Measurements from ENCODE around the gene ANKRD12.
"Not testable (repeated sequence)": the region's sequence is repeated elsewhere in the genome, so short reads cannot be mapped to it uniquely, and the experiment has no call there.

The ANKRD12 gene

GRCh38 chr18:9091066-9091476, 45.5 kb upstream of the ANKRD12 start:
- no peaks in the 10 kb centered on the region for H4K20me1 ChIP-seq (ENCODE audit: insufficient read depth)
- no peak overlapping the region for H3K27ac ChIP-seq
- no peak overlapping the region for H2AFZ ChIP-seq (ENCODE audit: low read depth)
- no peaks in the 10 kb centered on the region for H3K36me3 ChIP-seq (ENCODE audit: insufficient read depth)
- H3K79me2 ChIP-seq (ENCODE audit: insufficient read depth, low read depth): no peaks in the 10 kb centered on the region; the same call in 1 of the 2 replicates
- no peak overlapping the region for H3K4me2 ChIP-seq
- H3K27me3 ChIP-seq (ENCODE audit: insufficient read depth, low read depth): no peaks in the 10 kb centered on the region
- no peak overlapping the region for H3K4me3 ChIP-seq (IDR thresholded peaks at IDR 0.05; ENCODE audit: insufficient read depth, low read depth, low read length)
- no peak for TF ChIP-seq CTCF (conservative IDR thresholded peaks at IDR 0.05; ENCODE audit: low read depth, low read length)
- peaks cover 27% of the 10 kb centered on the region for H3K4me1 ChIP-seq (ENCODE audit: low read depth, poor library complexity, severe bottlenecking)
- no peak overlapping the region for H3K9ac ChIP-seq

GRCh38 chr18:9092665-9093064, 43.9 kb upstream of the ANKRD12 start:
- Histone ChIP-seq H3K36me3 (ENCODE audit: insufficient read depth) (no peaks in the 10 kb centered on the region), H4K20me1 (ENCODE audit: insufficient read depth) (no peaks in the 10 kb centered on the region), H3K9ac (no peak overlapping the region), H3K4me1 (ENCODE audit: low read depth, poor library complexity, severe bottlenecking) (peaks cover 13% of the 10 kb centered on the region), H2AFZ (ENCODE audit: low read depth) (no peak overlapping the region), H3K4me3 (IDR thresholded peaks at IDR 0.05; ENCODE audit: insufficient read depth, low read depth, low read length) (no peak overlapping the region), H3K27ac (no peak overlapping the region), H3K27me3 (ENCODE audit: insufficient read depth, low read depth) (no peaks in the 10 kb centered on the region), H3K4me2 (no peak overlapping the region), H3K79me2 (ENCODE audit: insufficient read depth, low read depth) (no peaks in the 10 kb centered on the region)
- no peak for TF ChIP-seq CTCF (conservative IDR thresholded peaks at IDR 0.05; ENCODE audit: low read depth, low read length)

- not testable (repeated sequence) for H3K79me2 ChIP-seq (ENCODE audit: insufficient read depth, low read depth); H3K9ac ChIP-seq; H3K4me2 ChIP-seq; H3K4me1 ChIP-seq (ENCODE audit: low read depth, poor library complexity, severe bottlenecking); H2AFZ ChIP-seq (ENCODE audit: low read depth); H3K36me3 ChIP-seq (ENCODE audit: insufficient read depth); H3K27ac ChIP-seq; H4K20me1 ChIP-seq (ENCODE audit: insufficient read depth); H3K27me3 ChIP-seq (ENCODE audit: insufficient read depth, low read depth); H3K4me3 ChIP-seq (IDR thresholded peaks at IDR 0.05; ENCODE audit: insufficient read depth, low read depth, low read length)
Measured at GRCh38 chr18:9093109-9093508, 43.5 kb upstream of the ANKRD12 start.

- no peaks in the 10 kb centered on the region for H3K27me3 ChIP-seq (ENCODE audit: insufficient read depth, low read depth)
- H3K4me2 ChIP-seq: no peak overlapping the region
- no peaks in the 10 kb centered on the region for H3K79me2 ChIP-seq (ENCODE audit: insufficient read depth, low read depth)
- H3K9ac ChIP-seq: no peak overlapping the region
- no peak overlapping the region for H3K4me3 ChIP-seq (IDR thresholded peaks at IDR 0.05; ENCODE audit: insufficient read depth, low read depth, low read length)
- no peak for TF ChIP-seq CTCF (conservative IDR thresholded peaks at IDR 0.05; ENCODE audit: low read depth, low read length)
- no peak overlapping the region for H2AFZ ChIP-seq (ENCODE audit: low read depth)
- H3K4me1 ChIP-seq (ENCODE audit: low read depth, poor library complexity, severe bottlenecking): peaks cover 5% of the 10 kb centered on the region
- H4K20me1 ChIP-seq (ENCODE audit: insufficient read depth): no peaks in the 10 kb centered on the region
- no peaks in the 10 kb centered on the region for H3K36me3 ChIP-seq (ENCODE audit: insufficient read depth)
- no peak overlapping the region for H3K27ac ChIP-seq
Measured at GRCh38 chr18:9094307-9095226, 42.0 kb upstream of the ANKRD12 start.
